OCI-M2 (cell line): ENCODE data around the gene C1QTNF8.

Experiments used
- DNase-seq: peaks from one replicate; lab custom pipeline; 2025; ENCODE audit not compliant: unreplicated experiment; lab: John Stamatoyannopoulos, UW

The C1QTNF8 gene

DNA sequence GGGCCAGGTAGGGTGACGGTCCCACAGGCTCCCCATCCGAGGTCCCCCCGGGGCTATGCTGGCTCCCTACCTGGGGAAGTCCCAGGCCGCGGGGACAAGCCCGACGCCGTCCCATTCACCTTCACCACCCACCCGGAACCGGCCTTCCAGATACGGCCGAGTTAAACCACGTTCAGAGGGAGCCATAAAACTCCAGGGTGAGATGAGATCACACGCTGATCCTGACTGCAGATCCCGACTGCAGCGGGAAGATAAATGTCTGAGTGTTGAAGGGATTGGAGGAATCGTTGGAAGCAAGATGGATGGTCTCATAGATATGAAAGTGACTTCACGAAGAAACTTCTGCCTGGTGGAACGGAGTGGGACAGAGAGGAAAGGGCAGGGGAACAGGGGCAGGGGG, 13.6 kb upstream of the C1QTNF8 start:
- DNase-seq = no peak

GRCh38 chr16:1108299-1109252, 12.5 kb upstream of the C1QTNF8 start:
- no peak for DNase-seq

DNA sequence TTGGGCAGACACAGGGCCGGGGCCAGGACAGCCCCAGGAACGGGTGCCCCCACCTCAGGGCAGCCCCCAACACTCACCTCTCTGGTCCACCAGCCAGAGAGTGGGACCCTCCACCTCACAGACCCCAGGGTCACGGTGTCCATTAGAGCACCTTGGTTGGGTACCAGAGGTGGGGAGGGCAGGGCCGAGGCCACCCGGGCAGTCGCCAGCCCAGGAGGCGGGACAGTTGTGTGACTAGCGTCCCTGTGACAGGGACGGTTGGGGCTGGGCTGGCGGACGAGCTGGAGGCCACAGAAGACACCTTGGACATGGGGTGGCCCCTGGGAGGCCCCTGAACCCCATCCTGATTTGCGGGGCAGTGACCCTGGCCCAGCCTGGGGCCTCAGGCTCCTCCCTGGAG, 11.7 kb upstream of the C1QTNF8 start:
- no peak for DNase-seq

GRCh38 chr16:1107141-1107540, 11.1 kb upstream of the C1QTNF8 start:
- no peak for DNase-seq

DNA sequence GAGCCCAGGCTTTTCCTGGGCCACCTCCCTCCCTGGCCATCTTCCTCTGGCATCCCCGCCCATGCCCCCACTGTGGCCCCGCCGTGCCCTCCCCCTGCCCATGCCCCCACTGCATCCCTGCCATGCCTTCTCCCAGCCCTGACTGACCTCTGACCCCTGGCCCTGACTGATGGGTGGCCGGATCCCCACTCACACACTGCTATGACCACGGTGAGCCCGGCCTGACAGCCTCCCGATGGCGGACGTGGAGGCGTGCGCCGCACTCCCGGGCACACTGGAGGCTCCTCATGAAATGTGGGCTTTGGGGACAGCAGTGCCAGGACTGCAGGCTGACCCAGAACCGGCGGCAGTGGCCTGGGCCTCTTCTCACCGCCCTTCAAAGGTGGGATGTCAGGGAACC, 10.6 kb upstream of the C1QTNF8 start:
- no peak for DNase-seq

DNA sequence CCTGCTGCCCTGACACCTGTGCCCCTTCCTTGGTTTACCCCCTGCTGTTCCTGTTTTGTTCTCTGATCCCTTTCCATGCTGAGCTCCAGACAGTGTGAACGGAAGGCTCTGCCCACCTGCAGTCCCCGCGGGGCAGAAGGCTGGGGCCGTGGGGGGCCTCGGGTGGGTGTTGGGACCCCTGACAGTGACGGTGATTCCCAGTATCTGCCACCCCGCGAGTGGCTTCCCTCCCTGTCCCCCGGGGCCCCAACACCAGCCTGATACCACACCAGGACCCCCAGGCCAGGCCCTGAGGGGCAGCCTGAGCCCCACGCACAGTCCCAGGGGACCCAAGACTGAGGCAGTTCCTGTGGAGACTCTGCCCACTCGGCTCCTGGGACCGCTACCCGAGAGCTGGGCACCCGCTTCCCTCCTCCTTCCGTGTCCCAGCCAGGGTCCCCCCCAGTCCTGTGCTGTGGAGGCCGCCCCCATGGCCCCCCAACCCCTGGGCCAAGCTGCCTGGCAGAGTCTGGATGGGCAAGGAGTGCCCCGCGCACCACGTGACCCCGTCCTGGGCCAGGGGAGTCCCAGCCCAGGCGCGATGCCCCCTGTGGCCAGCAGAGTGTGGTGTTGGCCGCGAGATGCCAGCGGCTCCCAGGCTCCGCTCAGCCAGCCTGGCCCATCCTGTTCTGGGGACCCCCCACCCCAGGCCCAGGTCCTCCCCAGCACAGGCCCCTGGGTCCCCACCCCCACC, 10.0 kb upstream of the C1QTNF8 start:
- no peak for DNase-seq

DNA sequence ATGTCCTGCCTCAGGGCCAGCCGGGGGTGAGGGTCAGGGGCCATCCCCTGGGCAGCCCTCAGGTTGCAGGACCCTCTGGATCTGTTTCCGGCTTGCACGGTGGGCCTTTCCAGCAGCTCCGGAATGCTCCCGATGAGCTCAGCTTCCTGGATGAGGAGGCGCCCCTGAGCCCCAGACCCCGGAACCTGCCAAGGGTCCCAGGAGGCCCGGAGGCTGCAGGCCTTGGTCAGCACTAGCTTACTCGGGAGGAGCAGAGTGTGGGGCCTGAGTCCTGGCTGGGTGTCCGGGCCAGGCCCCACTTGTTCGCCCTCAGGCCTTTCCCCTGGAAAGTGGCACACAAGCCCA, 7.6 kb upstream of the C1QTNF8 start:
- no peak for DNase-seq

GRCh38 chr16:1102921-1103635, 7.0 kb upstream of the C1QTNF8 start:
- DNase-seq = no peak

GRCh38 chr16:1102333-1102700, 6.3 kb upstream of the C1QTNF8 start:
- no peak for DNase-seq

DNA sequence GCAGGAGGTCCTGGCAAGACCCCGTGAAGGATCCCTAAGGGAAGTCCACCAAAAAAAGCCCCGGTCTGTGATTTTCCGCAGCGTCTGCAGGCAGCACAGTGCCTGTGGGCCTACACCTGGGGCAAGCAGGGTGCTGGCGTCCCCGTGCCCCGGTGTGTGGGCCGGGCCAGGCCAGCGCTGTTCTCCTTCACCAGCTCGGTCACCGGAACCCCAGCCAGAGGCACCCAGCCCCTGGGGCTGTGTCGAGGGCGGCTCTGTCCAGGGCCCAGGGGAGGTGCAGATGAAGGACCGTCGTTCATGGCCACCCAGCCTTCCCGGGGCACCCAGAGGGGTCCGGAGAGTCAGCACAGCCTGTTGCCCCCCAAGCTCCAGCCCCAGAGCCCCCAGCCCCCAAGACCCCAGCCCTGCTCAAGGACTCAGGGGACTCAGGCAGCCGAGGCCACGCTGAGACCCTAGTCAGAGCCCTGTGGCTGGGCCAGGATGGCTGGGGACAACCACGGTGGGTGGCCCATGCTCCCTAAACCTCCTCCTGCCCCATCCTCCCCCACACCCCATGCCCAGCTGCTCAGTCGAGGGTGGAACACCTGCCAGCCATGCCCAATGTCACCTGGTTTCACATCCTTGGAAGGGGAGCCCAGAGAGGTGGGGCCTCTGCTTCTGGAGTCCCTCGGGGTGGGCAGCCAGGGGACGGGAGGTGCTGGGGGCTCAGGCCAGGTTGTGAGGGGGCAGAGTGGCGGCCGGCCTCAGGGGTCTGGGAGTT, 5.7 kb upstream of the C1QTNF8 start:
- no peak for DNase-seq

DNA sequence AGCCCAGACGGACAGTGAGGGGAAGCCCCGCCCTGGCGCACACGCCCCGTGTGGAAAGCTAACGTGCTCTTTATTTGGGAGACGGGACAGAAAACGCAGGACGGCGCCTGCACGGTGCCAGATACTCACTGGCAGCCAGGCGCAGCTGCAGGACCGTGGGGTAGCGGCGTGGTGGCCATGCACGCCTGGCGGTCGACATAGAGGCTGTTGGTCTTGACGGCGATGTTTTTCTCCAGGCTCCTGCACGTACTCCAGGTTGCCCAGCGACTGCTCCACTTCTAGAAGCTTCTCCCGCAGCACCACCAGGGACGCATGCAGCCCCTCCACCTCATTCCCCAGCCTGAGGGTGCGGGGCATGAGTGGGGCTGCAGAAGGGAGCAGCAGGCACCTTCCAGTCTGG, 5.1 kb upstream of the C1QTNF8 start:
- no peak for DNase-seq

GRCh38 chr16:1100084-1100800, 4.2 kb upstream of the C1QTNF8 start:
- DNase-seq = no peak

- no peak for DNase-seq
These were observed 3.4 kb upstream of the C1QTNF8 start for GRCh38 chr16:1099189-1100083.

DNA sequence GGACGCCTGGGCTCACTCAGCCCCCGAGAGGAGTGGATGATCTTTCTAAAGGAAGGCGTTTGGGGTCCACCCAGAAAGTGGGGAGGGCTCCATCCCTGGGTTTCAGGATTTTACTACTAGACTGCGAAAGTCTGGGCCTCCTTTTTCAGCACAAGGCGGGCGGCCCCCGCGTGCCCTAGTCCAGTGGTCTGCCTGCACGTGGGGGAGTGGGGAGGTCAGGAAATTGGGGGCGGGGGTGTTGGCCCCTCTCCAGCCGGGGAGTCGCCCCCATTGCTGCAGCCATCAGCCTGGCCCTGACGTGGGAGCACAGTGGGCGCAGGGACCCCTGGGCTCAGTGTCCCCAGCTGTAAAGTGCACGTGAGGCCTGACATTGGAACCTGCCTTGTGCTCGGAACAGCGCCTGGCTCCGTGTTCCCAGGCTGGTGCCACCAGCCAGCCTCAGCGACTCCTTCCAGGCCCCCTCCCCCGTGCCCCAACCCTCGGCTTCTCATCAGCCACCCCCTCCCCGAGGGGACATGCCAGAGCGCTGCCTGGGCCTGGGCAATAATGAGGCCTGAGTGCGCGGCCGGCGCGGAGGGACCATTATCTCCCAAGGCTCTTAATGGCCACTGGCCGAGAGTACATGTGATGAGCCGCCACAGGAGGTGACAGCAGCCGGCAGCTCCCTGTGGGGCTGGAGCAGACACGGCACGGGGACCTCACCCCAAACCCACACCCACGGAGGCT, 2.4 kb upstream of the C1QTNF8 start:
- no peak for DNase-seq

DNA sequence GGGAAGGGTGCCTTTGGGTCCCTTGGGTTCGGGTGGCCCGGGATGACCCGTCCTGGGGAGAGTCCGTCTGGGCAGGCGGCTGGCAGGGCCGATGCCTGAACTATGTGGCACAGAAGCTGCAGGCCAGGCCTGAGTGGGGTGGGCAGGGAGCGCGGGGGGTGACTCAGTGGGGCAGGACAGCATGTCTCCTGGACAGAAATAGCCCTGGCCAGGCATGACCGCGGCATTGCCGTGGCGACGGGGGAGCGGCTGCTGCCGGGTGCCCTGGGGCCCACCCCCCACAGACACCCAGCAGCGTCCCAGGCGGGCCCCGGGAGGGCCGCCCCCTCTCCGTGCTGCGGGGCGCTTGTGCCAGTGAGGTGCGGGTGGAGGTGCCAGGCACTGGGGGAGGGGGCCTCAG, 1.8 kb upstream of the C1QTNF8 start:
- DNase-seq = no peak

- DNase-seq = no peak
These were observed 1.1 kb upstream of the C1QTNF8 start for GRCh38 chr16:1097156-1097555.

DNA sequence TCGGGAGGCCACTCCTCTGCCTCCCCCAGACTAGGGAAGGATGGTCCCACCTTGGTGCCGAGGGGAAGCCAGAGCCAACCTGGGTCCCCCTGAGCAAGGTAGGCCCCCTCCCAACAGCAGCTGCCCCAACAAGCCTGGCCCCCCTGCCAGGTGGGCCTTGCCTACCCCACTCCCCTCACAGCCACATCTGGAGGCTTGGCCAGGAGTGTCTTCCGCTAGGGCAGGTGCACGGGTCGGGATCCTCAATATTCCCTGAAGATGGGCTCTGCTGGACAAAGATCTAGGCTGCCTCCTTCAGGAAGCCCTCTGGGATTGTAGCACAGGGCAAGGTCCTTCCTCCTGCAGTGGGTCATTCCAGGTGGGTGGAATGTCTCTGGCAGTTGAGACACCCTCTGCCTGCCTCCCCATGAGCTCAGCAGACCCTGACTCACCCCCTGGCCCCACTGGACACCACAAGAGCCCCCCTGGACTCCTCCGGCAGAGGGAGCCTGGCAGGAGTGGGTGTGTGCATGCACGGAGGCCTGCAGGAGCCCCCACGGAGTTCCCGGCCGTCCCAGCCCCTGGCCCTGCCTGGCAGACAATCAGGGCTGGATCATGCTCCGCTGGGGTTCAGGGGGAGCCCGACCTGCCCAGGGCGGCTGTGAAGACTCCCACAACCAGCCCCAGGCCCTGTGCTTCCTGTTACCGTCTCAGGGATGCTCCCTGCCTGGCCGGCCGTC, 435 bp downstream of the C1QTNF8 start:
- no peak for DNase-seq
